ENCODE measurements around the gene SCAMP2. TPM values are rescaled to one million over a fixed set of nuclear protein-coding genes. Genes with fewer than 3 reads are reported as not detected.

The SCAMP2 gene
- total and polyA plus RNA-seq, 11 donors = 25.1 to 90.5 (median 46.0) TPM

DNA sequence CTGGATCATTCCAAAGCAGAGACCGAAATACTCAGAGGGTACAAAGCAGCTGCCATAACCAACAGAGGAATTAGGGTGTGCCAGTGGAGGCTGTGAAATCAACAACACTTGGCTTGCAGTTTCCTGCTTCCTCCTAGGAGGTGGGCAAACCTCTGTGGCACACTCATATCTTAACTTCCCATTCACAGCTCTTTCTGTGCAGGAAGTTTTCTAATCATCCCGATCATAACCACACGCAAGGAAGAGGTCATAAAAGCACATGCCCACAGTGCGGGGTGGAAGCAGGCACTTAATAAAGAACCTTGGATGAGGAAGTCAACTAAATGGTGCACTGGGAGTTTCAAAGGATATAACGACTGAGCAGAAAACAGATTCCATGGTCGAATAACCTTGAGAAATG lies 5.1 kb downstream of the SCAMP2 start:
- 50 to 64% (median 56%) methylated on average over 6 of the region's 6 CpGs for WGBS, 4 donors
- Histone ChIP-seq H3K27ac (peak overlapping the region; percentile 58 to 97 (median 78)), H3K4me1 (peaks cover 11 to 90% (median 64%) of the 10 kb centered on the region in 12 donors), H3K36me3 (peaks cover 0 to 15% (median 0%) of the 10 kb centered on the region in 9 donors), H3K9me3 (no peaks in the 10 kb centered on the region), H3K27me3 (no peaks in the 10 kb centered on the region), H3K4me3 (no peak overlapping the region)
- DNase-seq = peak in 1 of 5 donors; percentile 57
- TF ChIP-seq POLR2A (IDR thresholded peaks at IDR 0.05) = no peak
- TF ChIP-seq, protein P1, sequence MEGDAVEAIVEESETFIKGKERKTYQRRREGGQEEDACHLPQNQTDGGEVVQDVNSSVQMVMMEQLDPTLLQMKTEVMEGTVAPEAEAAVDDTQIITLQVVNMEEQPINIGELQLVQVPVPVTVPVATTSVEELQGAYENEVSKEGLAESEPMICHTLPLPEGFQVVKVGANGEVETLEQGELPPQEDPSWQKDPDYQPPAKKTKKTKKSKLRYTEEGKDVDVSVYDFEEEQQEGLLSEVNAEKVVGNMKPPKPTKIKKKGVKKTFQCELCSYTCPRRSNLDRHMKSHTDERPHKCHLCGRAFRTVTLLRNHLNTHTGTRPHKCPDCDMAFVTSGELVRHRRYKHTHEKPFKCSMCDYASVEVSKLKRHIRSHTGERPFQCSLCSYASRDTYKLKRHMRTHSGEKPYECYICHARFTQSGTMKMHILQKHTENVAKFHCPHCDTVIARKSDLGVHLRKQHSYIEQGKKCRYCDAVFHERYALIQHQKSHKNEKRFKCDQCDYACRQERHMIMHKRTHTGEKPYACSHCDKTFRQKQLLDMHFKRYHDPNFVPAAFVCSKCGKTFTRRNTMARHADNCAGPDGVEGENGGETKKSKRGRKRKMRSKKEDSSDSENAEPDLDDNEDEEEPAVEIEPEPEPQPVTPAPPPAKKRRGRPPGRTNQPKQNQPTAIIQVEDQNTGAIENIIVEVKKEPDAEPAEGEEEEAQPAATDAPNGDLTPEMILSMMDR (IDR thresholded peaks at IDR 0.05) = no peak
- intact Hi-C loops (cut with DNase I) = no loop called here
- peak in 2 of 4 donors; percentile 0 to 13 for ATAC-seq

DNA sequence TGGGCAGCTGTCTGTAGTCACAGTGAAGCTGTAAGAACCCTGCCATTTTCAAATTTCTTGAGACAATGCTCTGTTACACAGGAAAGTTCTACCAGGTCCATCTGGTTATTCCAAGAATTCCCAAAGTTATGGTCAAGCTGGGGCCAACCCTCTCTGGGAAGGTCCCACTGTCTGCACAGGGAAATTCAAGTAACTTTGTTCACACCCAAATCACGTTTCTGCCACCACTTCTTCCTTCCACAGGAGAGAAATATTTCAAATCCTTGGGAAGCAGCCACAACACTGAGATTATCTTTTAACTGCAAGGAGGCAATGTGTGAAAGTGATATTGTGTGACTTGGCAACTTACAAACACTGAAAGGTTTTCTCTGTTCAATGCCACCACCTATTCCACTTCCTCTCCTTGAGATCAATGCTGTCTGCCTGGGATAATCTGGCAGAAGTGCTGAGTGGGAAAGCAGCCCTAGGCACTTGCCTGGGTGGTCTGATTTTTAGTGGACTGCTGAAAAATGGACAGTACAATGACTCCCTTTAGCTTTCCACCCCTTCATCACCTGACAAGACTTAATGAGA lies 5.6 kb downstream of the SCAMP2 start:
- Histone ChIP-seq H3K4me1 (peaks cover 11 to 92% (median 63%) of the 10 kb centered on the region in 12 donors), H3K36me3 (peaks cover 0 to 15% (median 0%) of the 10 kb centered on the region in 9 donors), H3K27ac (peak overlapping the region in 11 of 12 donors; percentile 58 to 97 (median 79)), H3K9me3 (no peaks in the 10 kb centered on the region), H3K4me3 (no peak overlapping the region), H3K27me3 (no peaks in the 10 kb centered on the region)
- 20 to 46% (median 32%) methylated on average over 1 of the region's 1 CpG for WGBS, 4 donors
- ATAC-seq = no peak
- no peak for DNase-seq
- TF ChIP-seq, protein P1 (IDR thresholded peaks at IDR 0.05) = no peak
- no peak for TF ChIP-seq POLR2A (IDR thresholded peaks at IDR 0.05)
- intact Hi-C loops (cut with DNase I) = no loop called here

DNA sequence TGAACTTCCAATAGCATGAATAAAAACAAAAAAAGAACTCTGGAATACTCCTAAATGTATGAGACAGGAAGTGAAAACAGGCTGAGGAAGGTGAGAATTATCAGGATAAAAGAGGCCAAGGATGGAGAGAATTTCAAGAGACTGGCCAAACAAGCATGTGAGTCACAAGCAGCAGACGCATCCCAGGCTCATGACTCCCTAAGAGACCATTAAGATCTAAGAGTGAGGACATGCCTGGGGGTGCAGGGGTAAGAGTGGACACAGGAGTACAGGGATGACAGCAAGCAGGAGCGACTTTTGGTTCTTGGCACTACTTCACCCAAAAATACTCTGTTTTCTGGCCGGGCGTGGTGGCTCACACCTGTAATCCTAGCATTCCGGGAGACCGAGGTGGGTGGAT lies 7.1 kb downstream of the SCAMP2 start:
- 68 to 80% (median 71%) methylated on average over 6 of the region's 6 CpGs for WGBS, 4 donors
- intact Hi-C loops (cut with DNase I) = no loop called here
- no peak for TF ChIP-seq POLR2A (IDR thresholded peaks at IDR 0.05)
- TF ChIP-seq, protein P1 (IDR thresholded peaks at IDR 0.05) = no peak
- Histone ChIP-seq H3K27me3 (no peaks in the 10 kb centered on the region), H3K9me3 (no peaks in the 10 kb centered on the region), H3K27ac (peak overlapping the region in 4 of 12 donors; percentile 20 to 81 (median 52)), H3K36me3 (peaks cover 0 to 15% (median 0%) of the 10 kb centered on the region in 9 donors), H3K4me1 (peaks cover 11 to 78% (median 50%) of the 10 kb centered on the region in 12 donors), H3K4me3 (no peak overlapping the region)
- DNase-seq (no peak), ATAC-seq (no peak)

GRCh38 chr15:74865316-74865715 lies 7.8 kb downstream of the SCAMP2 start:
- peaks cover 5 to 70% (median 42%) of the 10 kb centered on the region in 12 donors for H3K4me1 ChIP-seq
- ATAC-seq (no peak), DNase-seq (no peak)
- TF ChIP-seq POLR2A (IDR thresholded peaks at IDR 0.05) = no peak
- TF ChIP-seq, protein P1 (IDR thresholded peaks at IDR 0.05) = no peak
- intact Hi-C loops (cut with DNase I) = no loop called here
- 89 to 99% (median 93%) methylated on average over 2 of the region's 2 CpGs for WGBS, 4 donors
- H3K36me3 ChIP-seq = peaks cover 0 to 15% (median 0%) of the 10 kb centered on the region in 9 donors
- no peak overlapping the region for H3K4me3 ChIP-seq
- H3K27ac ChIP-seq = no peak overlapping the region
- no peaks in the 10 kb centered on the region for H3K27me3 ChIP-seq
- H3K9me3 ChIP-seq = no peaks in the 10 kb centered on the region
